Activated CD8-positive, alpha-beta T cell treated with anti-CD3 and anti-CD28 coated beads for 36 hours (primary cell): ENCODE results near the gene PRG2. TPM values are rescaled to one million over a fixed set of nuclear protein-coding genes. Genes with fewer than 3 reads are reported as not detected.

Experiments used
- ATAC-seq: fragments of 200-7000 bp; cut with Tn5 transposase; one replicate; pipeline ENCODE4 v1.10.0; 2021; ENCODE audit warnings: mild to moderate bottlenecking, moderate library complexity
- CTCF ChIA-PET: fragments of 350-600 bp; sonication (Branson Sonifier 250); formaldehyde crosslinking; loops from one replicate; lab custom pipeline; 2021; ENCODE audit warnings: antibody characterized with exemption; lab: Charles Lee
- POLR2A ChIA-PET: fragments of 350-600 bp; sonication (Branson Sonifier 250); formaldehyde crosslinking; loops from one replicate; lab custom pipeline; 2021; ENCODE audit warnings: antibody characterized with exemption; lab: Charles Lee
- DNase-seq: peaks from one replicate; pipeline ENCODE4 v3.0.0-alpha.2; 2020
- H3K27ac Mint-ChIP-seq: one replicate; pipeline ENCODE4 v1.8.0; 2021; ENCODE audit warnings: mild to moderate bottlenecking, mixed read lengths
- H3K27me3 Mint-ChIP-seq: one replicate; pipeline ENCODE4 v1.8.0; 2021; ENCODE audit warnings: mixed read lengths
- H3K36me3 Mint-ChIP-seq: one replicate; pipeline ENCODE4 v1.8.0; 2021; ENCODE audit warnings: low read depth, mixed read lengths
- H3K4me1 Mint-ChIP-seq: one replicate; pipeline ENCODE4 v1.8.0; 2021; ENCODE audit warnings: low read depth, mixed read lengths
- H3K4me3 Mint-ChIP-seq: one replicate; pipeline ENCODE4 v1.8.0; 2021; ENCODE audit warnings: mild to moderate bottlenecking, moderate library complexity, mixed read lengths
- H3K9me3 Mint-ChIP-seq: one replicate; pipeline ENCODE4 v1.8.0; 2021; ENCODE audit warnings: mixed read lengths
- CTCF ChIP-seq: fragments of 200-600 bp; IDR thresholded peaks from one replicate; pipeline ENCODE4 v1.8.0; 2022; ENCODE audit warnings: antibody characterized with exemption, mild to moderate bottlenecking
- intact Hi-C: fragments of 100-400 bp; cut with micrococcal nuclease; formaldehyde crosslinking; loops from one replicate; pipeline ENCODE4 v1.10.0; 2022
- total RNA-seq, 2 experiments: library from RNA; stranded (reverse); gene quantifications; one replicate each; pipeline ENCODE4 v1.2.3, GENCODE V29; 2021

Gene PRG2
- total RNA-seq, 2 experiments from 2014 or later, result 0.43 to 2.3 TPM

DNA sequence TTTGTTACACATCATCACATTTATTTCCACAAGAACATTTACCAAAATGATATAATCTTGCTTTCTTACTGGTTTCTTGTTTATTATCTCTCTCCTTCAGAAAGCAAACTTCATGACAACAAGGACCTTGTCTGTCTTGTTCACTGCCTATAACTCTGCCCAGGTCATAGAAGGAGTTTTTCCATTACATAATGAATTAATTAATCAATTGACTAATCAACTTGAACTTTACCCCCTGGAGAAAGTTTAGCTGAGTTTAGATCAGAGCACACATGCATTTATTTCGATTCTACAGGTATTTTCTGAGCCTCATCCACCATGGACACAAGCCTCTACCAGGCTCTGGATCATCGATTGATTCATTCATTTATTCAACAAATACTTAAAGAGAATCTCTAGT is 6.3 kb upstream of the PRG2 start:
- no peak for DNase-seq
- Mint-ChIP-seq H3K4me3 (no peak overlapping the region), H3K9me3 (no peaks in the 10 kb centered on the region), H3K4me1 (no peaks in the 10 kb centered on the region), H3K36me3 (no peaks in the 10 kb centered on the region), H3K27ac (no peak overlapping the region), H3K27me3 (no peaks in the 10 kb centered on the region)
- ChIA-PET POLR2A (interaction anchor here (0.6 to 19.8 kb wide), 9 partner anchors 8 to 391 kb away, joined by 3 to 264 read pairs (median 3); partner anchors contain the start of gene SLC43A3), CTCF (interaction anchor here (1.1 to 2.9 kb wide), 3 partner anchors 54 to 130 kb away, joined by 3 to 13 read pairs (median 5); no protein-coding TSS in a partner anchor)
- no peak for TF ChIP-seq CTCF
- intact Hi-C loops, result no loop called here
- ATAC-seq, result no peak

DNA sequence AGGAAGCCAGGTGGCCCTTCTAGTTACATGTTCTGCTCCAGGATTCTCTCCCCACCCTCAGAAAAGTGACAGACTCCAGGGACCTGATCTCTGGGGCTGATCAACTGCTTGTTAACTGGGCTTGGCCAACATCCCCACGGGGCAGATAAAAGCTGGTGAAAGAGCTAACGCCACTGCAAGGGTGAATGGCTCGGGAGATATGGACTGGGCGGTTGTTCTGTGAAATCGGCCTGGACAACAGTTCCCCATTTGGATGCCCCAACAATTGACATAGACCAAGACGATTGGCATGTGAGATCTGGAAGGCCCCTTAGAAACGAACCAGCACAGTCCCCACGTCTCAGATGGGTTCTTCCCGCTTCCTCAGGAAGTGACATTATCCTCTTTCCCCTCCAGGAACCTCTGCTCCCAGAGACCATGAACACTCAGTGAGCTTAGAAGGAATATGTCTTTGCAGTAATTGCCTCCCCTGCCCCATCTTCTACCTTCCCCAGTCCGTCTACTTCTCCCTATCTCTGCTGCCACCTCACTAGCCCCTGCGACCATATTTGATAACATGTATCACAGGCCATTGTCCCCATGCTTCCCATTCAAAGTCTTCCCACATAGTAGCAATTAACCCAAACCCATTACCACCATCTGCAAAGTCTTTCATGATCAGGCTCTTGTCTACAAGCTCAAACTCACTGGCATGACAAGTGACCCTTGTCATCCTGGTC is 5.6 kb upstream of the PRG2 start:
- DNase-seq (no peak), ATAC-seq (no peak)
- POLR2A ChIA-PET, result interaction anchor here (0.6 to 19.8 kb wide), 7 partner anchors 9 to 63 kb away, joined by 3 to 264 read pairs (median 3); partner anchors contain the start of gene SLC43A3
- no peak for TF ChIP-seq CTCF
- H3K9me3 Mint-ChIP-seq, result no peaks in the 10 kb centered on the region
- CTCF ChIA-PET, result interaction anchor here (1.1 to 2.9 kb wide), 3 partner anchors 53 to 131 kb away, joined by 3 to 13 read pairs (median 5); no protein-coding TSS in a partner anchor
- no peak overlapping the region for H3K27ac Mint-ChIP-seq
- H3K4me1 Mint-ChIP-seq, result no peaks in the 10 kb centered on the region
- H3K27me3 Mint-ChIP-seq, result no peaks in the 10 kb centered on the region
- H3K36me3 Mint-ChIP-seq, result no peaks in the 10 kb centered on the region
- intact Hi-C loops, result no loop called here
- no peak overlapping the region for H3K4me3 Mint-ChIP-seq

DNA sequence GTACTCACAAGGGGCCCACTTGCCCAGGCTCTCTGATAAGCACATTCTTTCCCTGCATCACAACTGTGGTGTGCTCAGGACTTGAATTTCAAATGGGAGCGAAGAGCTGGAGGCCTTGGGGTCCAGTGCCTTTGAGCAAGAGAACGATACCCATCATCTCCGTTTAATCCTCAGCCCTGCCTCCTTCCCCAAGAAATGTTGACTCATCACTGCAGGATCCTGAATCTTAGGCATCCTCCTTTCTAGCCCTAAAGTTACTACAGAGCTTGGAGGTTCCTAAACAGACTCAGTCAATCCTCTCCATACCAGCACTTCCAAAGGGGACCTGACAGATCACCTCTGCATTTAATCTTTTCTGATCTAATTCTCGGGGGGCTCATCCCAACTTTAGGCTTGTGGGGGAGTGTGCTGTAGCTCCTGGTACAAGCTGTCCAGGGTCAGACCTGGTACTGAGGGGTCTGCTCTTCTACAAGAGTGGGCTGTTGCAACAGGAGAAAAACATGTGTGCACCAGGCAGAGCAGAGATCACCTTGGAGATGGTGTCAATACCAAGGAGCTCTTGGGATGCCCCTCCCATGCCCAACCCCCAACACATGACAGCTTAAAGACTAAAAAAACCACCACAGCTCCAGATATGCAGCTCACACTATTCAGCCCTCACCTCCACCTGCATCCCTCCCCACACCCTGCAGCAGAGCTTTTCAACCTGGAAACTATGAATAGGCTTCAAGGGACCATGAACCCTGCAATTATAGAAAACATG is 3.9 kb upstream of the PRG2 start:
- Mint-ChIP-seq H3K36me3 (no peaks in the 10 kb centered on the region), H3K9me3 (no peaks in the 10 kb centered on the region), H3K27ac (no peak overlapping the region), H3K4me1 (no peaks in the 10 kb centered on the region), H3K4me3 (no peak overlapping the region), H3K27me3 (no peaks in the 10 kb centered on the region)
- no peak for ATAC-seq
- TF ChIP-seq CTCF, result no peak
- POLR2A ChIA-PET, result interaction anchor here (1.2 to 19.8 kb wide), 4 partner anchors 8 to 27 kb away, joined by 5 to 264 read pairs (median 8); partner anchors contain the start of gene SLC43A3
- DNase-seq, result no peak
- intact Hi-C loops, result no loop called here
- CTCF ChIA-PET, result interaction anchor here (1.0 to 2.5 kb wide), 4 partner anchors 24 to 99 kb away, joined by 3 to 13 read pairs (median 4); no protein-coding TSS in a partner anchor

GRCh38 chr11:57392763-57393105 is 2.3 kb upstream of the PRG2 start:
- CTCF ChIA-PET, result interaction anchor here (1.3 to 2.5 kb wide), 3 partner anchors 10 to 65 kb away, joined by 3 to 13 read pairs (median 6); no protein-coding TSS in a partner anchor
- Mint-ChIP-seq H3K9me3 (no peaks in the 10 kb centered on the region), H3K36me3 (no peaks in the 10 kb centered on the region), H3K4me1 (no peaks in the 10 kb centered on the region), H3K4me3 (no peak overlapping the region), H3K27me3 (no peaks in the 10 kb centered on the region), H3K27ac (no peak overlapping the region)
- ATAC-seq (no peak), DNase-seq (no peak)
- intact Hi-C loops, result no loop called here
- no peak for TF ChIP-seq CTCF
- POLR2A ChIA-PET, result interaction anchor here (1.0 to 19.8 kb wide), 4 partner anchors 10 to 29 kb away, joined by 3 to 264 read pairs (median 6); partner anchors contain the start of gene SLC43A3
